GM12878 (cell line): ENCODE measurements around the gene TTR. TPM values are rescaled to one million over a fixed set of nuclear protein-coding genes. Genes with fewer than 3 reads are reported as not detected.

Experiments
- BCL3 ChIP-seq: IDR thresholded peaks from 2 replicates; pipeline ENCODE4 v1.6.1; 2011; ENCODE audit warnings: borderline replicate concordance, low read depth, mild to moderate bottlenecking, moderate library complexity, low read length; ENCODE audit not compliant: insufficient read depth, poor library complexity, severe bottlenecking
- CBFB ChIP-seq: IDR thresholded peaks from 2 replicates; pipeline ENCODE4 v1.6.1; 2016; ENCODE audit warnings: antibody characterized with exemption, low read depth
- CBX3 ChIP-seq: fragments of 200-600 bp; sonication (generic); IDR thresholded peaks from 2 replicates; pipeline ENCODE4 v1.6.1; 2016; ENCODE audit warnings: low read depth, borderline replicate concordance
- CBX5 ChIP-seq: sonication (generic); IDR thresholded peaks from 2 replicates; pipeline ENCODE4 v1.6.1; 2016; ENCODE audit warnings: low read depth, moderate library complexity, mild to moderate bottlenecking, inconsistent platforms
- CTCF ChIP-seq, 3 experiments: IDR thresholded peaks in 2 of 3; conservative IDR thresholded peaks in 1 of 3; 2 replicates each; pipeline ENCODE4 v1.5.1; 2011; ENCODE audit warnings: low read depth in 3 of 3, low read length in 3 of 3, mild to moderate bottlenecking in 3 of 3, control low read depth in 2 of 3, moderate library complexity in 2 of 3, inconsistent platforms in 1 of 3, mixed read lengths in 1 of 3; ENCODE audit not compliant: control insufficient read depth in 2 of 3, insufficient read depth in 1 of 3; ENCODE audit errors: extremely low read depth in 1 of 3
- E2F4 ChIP-seq: IDR thresholded peaks from 2 replicates; pipeline ENCODE4 v1.6.1; 2012; ENCODE audit warnings: low read depth, low read length, improper control_type of control experiment
- ELK1 ChIP-seq: IDR thresholded peaks from 2 replicates; pipeline ENCODE4 v1.6.1; 2012; ENCODE audit warnings: low read depth, low read length, improper control_type of control experiment
- ESRRA ChIP-seq: IDR thresholded peaks from 2 replicates; pipeline ENCODE4 v1.6.1; 2012; ENCODE audit warnings: mild to moderate bottlenecking, low read length, improper control_type of control experiment
- ETV6 ChIP-seq, 2 experiments: fragments of 450-650 bp in 1 of 2; IDR thresholded peaks in 1 of 2; conservative IDR thresholded peaks in 1 of 2; 2 replicates each; pipeline ENCODE4 v1.6.1; 2014; ENCODE audit warnings: antibody characterized with exemption in 1 of 2, borderline replicate concordance in 1 of 2, low read depth in 1 of 2, mild to moderate bottlenecking in 1 of 2, moderate library complexity in 1 of 2
- FOS ChIP-seq: IDR thresholded peaks from 3 replicates; pipeline ENCODE4 v1.6.1; 2011; ENCODE audit warnings: borderline replicate concordance; ENCODE audit not compliant: insufficient read length; ENCODE audit errors: extremely low read depth
- FOXK2 ChIP-seq: fragments of 450-650 bp; IDR thresholded peaks from 2 replicates; pipeline ENCODE4 v1.6.1; 2017; ENCODE audit warnings: mild to moderate bottlenecking, moderate library complexity
- JUNB ChIP-seq: IDR thresholded peaks from 2 replicates; pipeline ENCODE4 v1.6.1; 2016; ENCODE audit warnings: antibody characterized with exemption, mild to moderate bottlenecking
- KLF5 ChIP-seq: fragments of 450-650 bp; IDR thresholded peaks from 2 replicates; pipeline ENCODE4 v1.6.1; 2014; ENCODE audit warnings: mild to moderate bottlenecking; ENCODE audit not compliant: partially characterized antibody
- MEF2B ChIP-seq: fragments of 450-650 bp; IDR thresholded peaks from 2 replicates; pipeline ENCODE4 v1.6.1; 2018; ENCODE audit warnings: mild to moderate bottlenecking, moderate library complexity; ENCODE audit not compliant: partially characterized antibody, poor library complexity, severe bottlenecking
- MLLT1 ChIP-seq: fragments of 450-650 bp; IDR thresholded peaks from 2 replicates; pipeline ENCODE4 v1.6.1; 2016; ENCODE audit warnings: mild to moderate bottlenecking
- NBN ChIP-seq: fragments of 450-650 bp; IDR thresholded peaks from 2 replicates; pipeline ENCODE4 v1.6.1; 2016
- PAX8 ChIP-seq: fragments of 450-650 bp; IDR thresholded peaks from 2 replicates; pipeline ENCODE4 v1.6.1; 2017; ENCODE audit warnings: mild to moderate bottlenecking, moderate library complexity
- PML ChIP-seq: IDR thresholded peaks from 2 replicates; pipeline ENCODE4 v1.6.1; 2012; ENCODE audit warnings: low read length, inconsistent platforms
- POLR2AphosphoS5 ChIP-seq: IDR thresholded peaks from 2 replicates; pipeline ENCODE4 v1.6.1; 2011; ENCODE audit warnings: mild to moderate bottlenecking, low read length, inconsistent platforms
- POU2F2 ChIP-seq: IDR thresholded peaks from 3 replicates; pipeline ENCODE4 v1.6.1; 2011; ENCODE audit warnings: low read depth, mild to moderate bottlenecking, low read length, borderline replicate concordance
- RBBP5 ChIP-seq: fragments of 200-600 bp; sonication (generic); conservative IDR thresholded peaks from 2 replicates; pipeline ENCODE4 v1.6.1; 2016
- RUNX3 ChIP-seq: IDR thresholded peaks from 2 replicates; pipeline ENCODE4 v1.6.1; 2012; ENCODE audit warnings: low read length, inconsistent platforms
- SMARCA5 ChIP-seq: fragments of 450-650 bp; IDR thresholded peaks from 2 replicates; pipeline ENCODE4 v1.6.1; 2017; ENCODE audit warnings: mild to moderate bottlenecking
- SMC3 ChIP-seq: IDR thresholded peaks from 2 replicates; pipeline ENCODE4 v1.6.1; 2011; ENCODE audit warnings: low read length, improper control_type of control experiment, borderline replicate concordance
- STAT3 ChIP-seq: IDR thresholded peaks from 2 replicates; pipeline ENCODE4 v1.6.1; 2011; ENCODE audit warnings: low read depth, low read length, improper control_type of control experiment
- TAF1 ChIP-seq: IDR thresholded peaks from 2 replicates; pipeline ENCODE4 v1.6.1; 2011; ENCODE audit warnings: mild to moderate bottlenecking, low read depth, low read length, borderline replicate concordance
- TARDBP ChIP-seq: IDR thresholded peaks from 2 replicates; pipeline ENCODE4 v1.6.1; 2016; ENCODE audit warnings: borderline replicate concordance
- polyA plus RNA-seq, 11 experiments: library from polyadenylated mRNA; depleted of rRNA in 4 of 11; unstranded in 6 of 11; stranded (reverse) in 5 of 11; fragments of >200 nt; fragmentation: Nextera tagmentation in 4 of 11; fragmentation: Illumina TruSeq in 1 of 11; extraction: Ambion mirVana in 4 of 11; extraction: Trizol in 1 of 11; gene quantifications; 1 replicate in 1 of 11; 2 replicates in 10 of 11; pipeline versions ENCODE4 v1.2.1 to v1.2.3, GENCODE V29; 2011 to 2016; ENCODE audit warnings: inconsistent platforms in 2 of 11, missing spikeins in 2 of 11, low read depth in 1 of 11
- total RNA-seq, 4 experiments: library from RNA; depleted of rRNA in 3 of 4; stranded (reverse); fragments of >200 nt in 3 of 4; fragmentation: Illumina TruSeq in 1 of 4; extraction: Trizol in 1 of 4; gene quantifications; 2 replicates each; pipeline versions ENCODE4 v1.2.1 to v1.2.3, GENCODE V29; 2013 to 2021

TTR gene
- total and polyA plus RNA-seq, 10 of the 15 experiments (the other 5 are each of a cell fraction or from before 2014, with no cell fraction given), result 0.05 to 1.2 TPM; not detected in 8

- TF ChIP-seq RBBP5, result no peak
- TF ChIP-seq CBFB, result peak; percentile 52; the same call in 1 of the 2 replicates
- no peak for TF ChIP-seq CTCF (IDR thresholded peaks at IDR 0.05 in 2 of 3, conservative IDR thresholded peaks at IDR 0.05 in 1 of 3; ENCODE audit: control insufficient read depth in 2 of 3, extremely low read depth in 1 of 3, insufficient read depth in 1 of 3, low read depth in 3 of 3, low read length in 3 of 3)
- TF ChIP-seq CBX3, result no peak
- peak; percentile 16; the same call in 1 of the 2 replicates for TF ChIP-seq NBN
- TF ChIP-seq RUNX3, result peak; percentile 85
- TF ChIP-seq MEF2B, result no peak
- TF ChIP-seq BCL3, result peak; percentile 69
- no peak for TF ChIP-seq KLF5
- TF ChIP-seq SMARCA5, result no peak
- TF ChIP-seq PML, result 0 out of 2 replicates have a peak, but pooled peaks have one; percentile 44
- no peak for TF ChIP-seq ESRRA
- TF ChIP-seq ETV6 (conservative IDR thresholded peaks at IDR 0.05 in 1 of 2, IDR thresholded peaks at IDR 0.05 in 1 of 2; ENCODE audit: borderline replicate concordance in 1 of 2, low read depth in 1 of 2), result peak in 1 of 2 experiments; percentile 27; a peak in 1 of 4 replicates
- TF ChIP-seq CBX5, result 0 out of 2 replicates have a peak, but pooled peaks have one; percentile 65
- no peak for TF ChIP-seq MLLT1
- TF ChIP-seq E2F4, result no peak
- no peak for TF ChIP-seq STAT3
- no peak for TF ChIP-seq FOXK2
- no peak for TF ChIP-seq TARDBP
- no peak for TF ChIP-seq FOS
- no peak for TF ChIP-seq SMC3
- no peak for TF ChIP-seq POLR2AphosphoS5
- TF ChIP-seq POU2F2, result no peak
- no peak for TF ChIP-seq JUNB
- no peak for TF ChIP-seq PAX8
- no peak for TF ChIP-seq TAF1
- TF ChIP-seq ELK1, result no peak
These were observed 42.6 kb downstream of the TTR start (continued) for GRCh38 chr18:31634331-31634713.
